Neural progenitor cell (in vitro differentiated cells): Measurements from ENCODE around the gene FAS. TPM values are rescaled to one million over a fixed set of nuclear protein-coding genes. Genes with fewer than 3 reads are reported as not detected.

ENCODE experiments used
- DNase-seq: peaks from one replicate; pipeline ENCODE4 v3.0.0-alpha.2; 2016; ENCODE audit warnings: low spot score
- H2AFZ ChIP-seq: fragments of 200-600 bp; sonication (generic); replicated peaks from 2 replicates; pipeline ENCODE4 v1.6.1; 2016; ENCODE audit warnings: antibody characterized with exemption
- H3F3A ChIP-seq: fragments of 200-600 bp; sonication (generic); 2 replicates; pipeline ENCODE4 v1.6.1; 2016; ENCODE audit warnings: antibody characterized with exemption, low read depth
- H3K27ac ChIP-seq: fragments of 200-600 bp; sonication (generic); 2 replicates; pipeline ENCODE4 v1.5.1; 2016; ENCODE audit warnings: mild to moderate bottlenecking
- H3K27me3 ChIP-seq: fragments of 200-600 bp; sonication (generic); 2 replicates; pipeline ENCODE4 v1.6.1; 2016; ENCODE audit warnings: mild to moderate bottlenecking, moderate library complexity
- H3K36me3 ChIP-seq: fragments of 200-600 bp; sonication (generic); 2 replicates; pipeline ENCODE4 v1.5.1; 2016
- H3K4me1 ChIP-seq: fragments of 200-600 bp; sonication (generic); 2 replicates; pipeline ENCODE4 v1.6.1; 2016; ENCODE audit warnings: mixed run types
- H3K4me2 ChIP-seq: fragments of 200-600 bp; sonication (generic); 2 replicates; pipeline ENCODE4 v1.6.1; 2016
- H3K4me3 ChIP-seq: fragments of 200-600 bp; sonication (generic); 2 replicates; pipeline ENCODE4 v1.5.1; 2016
- H3K79me2 ChIP-seq: fragments of 200-600 bp; sonication (generic); 2 replicates; pipeline ENCODE4 v1.6.1; 2016; ENCODE audit warnings: low read depth
- H3K9ac ChIP-seq: fragments of 200-600 bp; sonication (generic); 2 replicates; pipeline ENCODE4 v1.6.1; 2016
- H3K9me3 ChIP-seq: fragments of 200-600 bp; sonication (generic); 2 replicates; pipeline ENCODE4 v1.5.1; 2016; ENCODE audit warnings: low read depth
- H4K20me1 ChIP-seq: fragments of 200-600 bp; sonication (generic); 2 replicates; pipeline ENCODE4 v1.6.1; 2016; ENCODE audit warnings: low read depth
- H3K27ac Mint-ChIP-seq: 3 replicates; pipeline ENCODE4 v1.8.0; 2021; ENCODE audit warnings: mixed read lengths
- H3K27me3 Mint-ChIP-seq: 2 replicates; pipeline ENCODE4 v1.8.0; 2022; ENCODE audit warnings: low read depth, mild to moderate bottlenecking, inconsistent platforms, moderate library complexity, mixed read lengths; ENCODE audit not compliant: insufficient read depth
- H3K36me3 Mint-ChIP-seq: 3 replicates; pipeline ENCODE4 v1.8.0; 2021; ENCODE audit warnings: mixed read lengths
- H3K4me1 Mint-ChIP-seq: 3 replicates; pipeline ENCODE4 v1.8.0; 2021; ENCODE audit warnings: mixed read lengths
- H3K4me3 Mint-ChIP-seq: 3 replicates; pipeline ENCODE4 v1.8.0; 2021; ENCODE audit warnings: mild to moderate bottlenecking, moderate library complexity, mixed read lengths
- H3K9me3 Mint-ChIP-seq: 3 replicates; pipeline ENCODE4 v1.8.0; 2020; ENCODE audit warnings: mixed read lengths
- EZH2 ChIP-seq: fragments of 200-600 bp; sonication (generic); IDR thresholded peaks from 2 replicates; pipeline ENCODE4 v1.6.1; 2017; ENCODE audit warnings: antibody characterized with exemption, mild to moderate bottlenecking, moderate library complexity
- EZH2phosphoT487 ChIP-seq: fragments of 200-600 bp; sonication (generic); IDR thresholded peaks from 2 replicates; pipeline ENCODE4 v1.6.1; 2017; ENCODE audit warnings: antibody characterized with exemption
- total RNA-seq: library from RNA; depleted of rRNA; stranded (reverse); fragments of >200 nt; gene quantifications from 2 replicates; pipeline ENCODE4 v1.2.3, GENCODE V29; 2015; ENCODE audit warnings: low replicate concordance
- TF ChIP-seq, protein P1 (sequence below): fragments of 200-600 bp; sonication (generic); IDR thresholded peaks from 2 replicates; pipeline ENCODE4 v1.5.1; 2017; ENCODE audit warnings: antibody characterized with exemption, mild to moderate bottlenecking

FAS gene
- total RNA-seq, 1 donor from 2014 or later = 11.1 TPM

DNA sequence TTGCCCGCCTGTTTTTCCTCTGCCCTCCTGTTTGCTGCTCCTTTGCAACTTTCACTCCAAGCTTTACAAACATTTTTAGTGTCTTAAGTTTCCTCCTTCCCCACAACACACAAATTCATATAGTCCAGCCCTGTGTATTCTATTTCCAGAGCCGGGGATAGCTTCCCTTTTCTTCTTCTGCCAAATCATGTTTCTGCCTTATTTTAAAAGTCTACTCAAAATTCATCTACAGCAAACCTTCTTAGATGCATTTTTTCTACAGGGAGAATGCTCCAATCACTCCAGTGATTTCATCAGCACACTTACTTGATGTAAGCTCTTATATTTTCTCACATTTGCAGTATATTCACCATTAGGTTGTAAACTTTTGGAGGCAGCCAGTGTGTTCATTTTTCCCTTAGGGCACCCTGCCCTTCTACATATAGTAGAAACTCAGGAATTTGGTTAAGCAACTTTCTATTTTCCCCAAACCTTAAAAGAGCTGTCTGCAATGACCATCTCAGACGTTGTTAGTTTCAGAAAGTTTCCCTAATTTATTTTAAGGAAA, 25.7 kb upstream of the FAS start:
- Histone ChIP-seq H3K36me3 (no peaks in the 10 kb centered on the region), H2AFZ (no peak overlapping the region), H3K4me2 (no peak overlapping the region), H3K27ac (no peak overlapping the region), H3K4me3 (no peak overlapping the region), H3K9ac (no peak overlapping the region), H3K4me1 (no peaks in the 10 kb centered on the region), H3F3A (no peaks in the 10 kb centered on the region), H3K27me3 (no peaks in the 10 kb centered on the region), H4K20me1 (no peaks in the 10 kb centered on the region), H3K9me3 (no peaks in the 10 kb centered on the region), H3K79me2 (no peaks in the 10 kb centered on the region)
- Mint-ChIP-seq H3K27me3 (no peaks in the 10 kb centered on the region), H3K36me3 (no peaks in the 10 kb centered on the region), H3K4me1 (no peaks in the 10 kb centered on the region), H3K4me3 (no peak overlapping the region), H3K9me3 (no peaks in the 10 kb centered on the region), H3K27ac (no peak overlapping the region)
- no peak for DNase-seq
- TF ChIP-seq EZH2 = no peak
- TF ChIP-seq, protein P1, sequence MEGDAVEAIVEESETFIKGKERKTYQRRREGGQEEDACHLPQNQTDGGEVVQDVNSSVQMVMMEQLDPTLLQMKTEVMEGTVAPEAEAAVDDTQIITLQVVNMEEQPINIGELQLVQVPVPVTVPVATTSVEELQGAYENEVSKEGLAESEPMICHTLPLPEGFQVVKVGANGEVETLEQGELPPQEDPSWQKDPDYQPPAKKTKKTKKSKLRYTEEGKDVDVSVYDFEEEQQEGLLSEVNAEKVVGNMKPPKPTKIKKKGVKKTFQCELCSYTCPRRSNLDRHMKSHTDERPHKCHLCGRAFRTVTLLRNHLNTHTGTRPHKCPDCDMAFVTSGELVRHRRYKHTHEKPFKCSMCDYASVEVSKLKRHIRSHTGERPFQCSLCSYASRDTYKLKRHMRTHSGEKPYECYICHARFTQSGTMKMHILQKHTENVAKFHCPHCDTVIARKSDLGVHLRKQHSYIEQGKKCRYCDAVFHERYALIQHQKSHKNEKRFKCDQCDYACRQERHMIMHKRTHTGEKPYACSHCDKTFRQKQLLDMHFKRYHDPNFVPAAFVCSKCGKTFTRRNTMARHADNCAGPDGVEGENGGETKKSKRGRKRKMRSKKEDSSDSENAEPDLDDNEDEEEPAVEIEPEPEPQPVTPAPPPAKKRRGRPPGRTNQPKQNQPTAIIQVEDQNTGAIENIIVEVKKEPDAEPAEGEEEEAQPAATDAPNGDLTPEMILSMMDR = no peak

DNA sequence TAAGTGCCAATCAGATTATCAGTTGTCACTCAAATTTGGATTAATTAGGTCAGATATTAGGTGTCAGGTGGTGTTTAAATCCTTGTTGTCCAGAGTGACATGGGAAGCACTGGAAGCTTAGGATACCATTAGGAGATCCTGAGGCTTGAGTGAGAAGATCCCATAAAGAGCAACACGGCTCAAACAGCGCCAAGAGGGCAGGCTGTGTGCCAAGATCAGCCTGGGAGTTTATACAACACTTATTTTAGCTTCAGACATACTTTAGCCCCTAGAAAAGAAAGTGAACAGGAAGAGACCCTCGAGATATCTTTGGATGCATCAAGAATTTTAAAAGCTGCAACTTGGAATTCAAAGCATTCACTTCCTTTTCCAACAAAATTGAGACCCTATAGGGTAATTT, 23.8 kb upstream of the FAS start:
- Histone ChIP-seq H3K4me2 (no peak overlapping the region), H4K20me1 (no peaks in the 10 kb centered on the region), H3K27ac (no peak overlapping the region), H3K4me3 (no peak overlapping the region), H3K4me1 (no peaks in the 10 kb centered on the region), H3K9ac (no peak overlapping the region), H3K27me3 (no peaks in the 10 kb centered on the region), H3K9me3 (no peaks in the 10 kb centered on the region), H3K79me2 (no peaks in the 10 kb centered on the region), H3F3A (no peaks in the 10 kb centered on the region), H3K36me3 (no peaks in the 10 kb centered on the region), H2AFZ (no peak overlapping the region)
- Mint-ChIP-seq H3K9me3 (no peaks in the 10 kb centered on the region), H3K27me3 (no peaks in the 10 kb centered on the region), H3K4me3 (no peak overlapping the region), H3K4me1 (no peaks in the 10 kb centered on the region), H3K36me3 (no peaks in the 10 kb centered on the region), H3K27ac (no peak overlapping the region)
- TF ChIP-seq EZH2phosphoT487 (no peak), EZH2 (no peak)
- TF ChIP-seq, protein P1 = no peak
- no peak for DNase-seq

DNA sequence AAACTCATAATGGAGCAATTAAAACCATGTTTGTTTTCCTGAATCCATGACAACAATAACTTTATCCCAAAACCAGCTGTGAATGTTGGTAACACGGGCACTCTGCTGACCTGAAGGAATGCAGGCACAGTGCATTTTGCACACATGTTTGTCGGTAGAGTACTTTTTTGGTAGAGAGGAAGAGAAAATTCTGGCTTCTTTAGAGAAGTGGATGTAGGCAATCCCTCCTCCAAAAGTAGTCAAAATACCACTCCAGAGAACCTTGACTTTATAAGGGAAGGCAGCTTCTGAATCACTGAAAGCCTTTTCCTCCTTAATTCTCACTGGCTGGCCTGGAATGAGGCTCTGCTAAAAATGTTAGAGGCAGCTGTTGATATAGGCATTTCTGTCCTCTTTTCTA, 22.2 kb upstream of the FAS start:
- Histone ChIP-seq H3K27ac (no peak overlapping the region), H3K9me3 (no peaks in the 10 kb centered on the region), H3F3A (no peaks in the 10 kb centered on the region), H3K9ac (no peak overlapping the region), H2AFZ (no peak overlapping the region), H3K4me1 (no peaks in the 10 kb centered on the region), H3K79me2 (no peaks in the 10 kb centered on the region), H3K36me3 (no peaks in the 10 kb centered on the region), H3K4me2 (no peak overlapping the region), H3K27me3 (no peaks in the 10 kb centered on the region), H4K20me1 (no peaks in the 10 kb centered on the region), H3K4me3 (no peak overlapping the region)
- H3K9me3 Mint-ChIP-seq = no peaks in the 10 kb centered on the region
- no peak for DNase-seq
- H3K4me1 Mint-ChIP-seq = no peaks in the 10 kb centered on the region
- TF ChIP-seq EZH2phosphoT487 (no peak), EZH2 (no peak)
- TF ChIP-seq, protein P1 = no peak
- H3K36me3 Mint-ChIP-seq = no peaks in the 10 kb centered on the region
- no peak overlapping the region for H3K27ac Mint-ChIP-seq
- H3K4me3 Mint-ChIP-seq = no peak overlapping the region
- H3K27me3 Mint-ChIP-seq = no peaks in the 10 kb centered on the region
